CD14-positive monocyte (primary cell): Measurements from ENCODE around the gene DNAH1. TPM values are rescaled to one million over a fixed set of nuclear protein-coding genes. Genes with fewer than 3 reads are reported as not detected.

Experiments
- DNase-seq, 3 donors: peaks; one replicate each; pipeline ENCODE4 v3.0.0-alpha.2; 2011 to 2022
- H2AFZ ChIP-seq: 2 replicates; pipeline ENCODE4 v1.6.0; 2012; ENCODE audit warnings: mild to moderate bottlenecking, low read depth, low read length, inconsistent platforms; ENCODE audit not compliant: insufficient read depth, poor library complexity, severe bottlenecking
- H3K27ac ChIP-seq, 2 donors: 1 replicate in 1 of 2; 2 replicates in 1 of 2; pipeline ENCODE4 v1.5.1; 2012 to 2013; ENCODE audit warnings: low read length in 2 of 2, control low read depth in 1 of 2, inconsistent platforms in 1 of 2, low read depth in 1 of 2, mild to moderate bottlenecking in 1 of 2
- H3K27me3 ChIP-seq, 2 donors: one replicate each; pipeline versions ENCODE4 v1.6.0 to v1.6.1; 2011 to 2013; ENCODE audit warnings: low read length in 2 of 2; ENCODE audit not compliant: control insufficient read depth in 2 of 2, insufficient read depth in 2 of 2
- H3K36me3 ChIP-seq, 2 donors: replicated peaks in 1 of 2; 1 replicate in 1 of 2; 2 replicates in 1 of 2; pipeline versions ENCODE4 v1.5.1 to v1.6.1; 2012 to 2013; ENCODE audit warnings: low read length in 2 of 2, control low read depth in 1 of 2, inconsistent platforms in 1 of 2, mild to moderate bottlenecking in 1 of 2; ENCODE audit not compliant: insufficient read depth in 2 of 2, control insufficient read depth in 1 of 2
- H3K4me1 ChIP-seq, 2 donors: 1 replicate in 1 of 2; 2 replicates in 1 of 2; pipeline versions ENCODE4 v1.5.1 to v1.6.1; 2012 to 2013; ENCODE audit warnings: low read length in 2 of 2, control low read depth in 1 of 2, inconsistent platforms in 1 of 2, mild to moderate bottlenecking in 1 of 2, moderate library complexity in 1 of 2; ENCODE audit not compliant: insufficient read depth in 2 of 2, control insufficient read depth in 1 of 2
- H3K4me2 ChIP-seq: replicated peaks from 2 replicates; pipeline ENCODE3; 2012; ENCODE audit warnings: low read length, moderate library complexity, mild to moderate bottlenecking; ENCODE audit not compliant: poor library complexity, severe bottlenecking; ENCODE audit errors: extremely low read depth
- H3K4me3 ChIP-seq, 3 experiments: fragments of 200-600 bp in 1 of 3; sonication (generic) in 1 of 3; replicated peaks in 1 of 3; 1 replicate in 2 of 3; 2 replicates in 1 of 3; pipeline ENCODE4 v1.5.1; 2011 to 2013; ENCODE audit warnings: low read length in 3 of 3, mild to moderate bottlenecking in 3 of 3, control low read depth in 2 of 3, low read depth in 2 of 3, inconsistent platforms in 1 of 3, moderate library complexity in 1 of 3
- H3K79me2 ChIP-seq: 2 replicates; pipeline ENCODE4 v1.6.0; 2012; ENCODE audit warnings: mild to moderate bottlenecking, control low read depth, inconsistent platforms, low read length, moderate library complexity; ENCODE audit not compliant: insufficient read depth
- H3K9ac ChIP-seq: 2 replicates; pipeline ENCODE4 v1.6.0; 2017; ENCODE audit warnings: low read length, mild to moderate bottlenecking; ENCODE audit not compliant: insufficient read depth, poor library complexity, severe bottlenecking
- H3K9me3 ChIP-seq, 2 donors: replicated peaks in 1 of 2; 1 replicate in 1 of 2; 2 replicates in 1 of 2; pipeline versions ENCODE4 v1.5.1 to v1.6.1; 2012 to 2013; ENCODE audit warnings: low read length in 2 of 2, control low read depth in 1 of 2; ENCODE audit not compliant: control insufficient read depth in 1 of 2, insufficient read depth in 1 of 2
- H4K20me1 ChIP-seq: 2 replicates; pipeline ENCODE4 v1.6.0; 2012; ENCODE audit warnings: mild to moderate bottlenecking, low read length, control low read depth, moderate library complexity; ENCODE audit not compliant: insufficient read depth
- H3K27ac Mint-ChIP-seq, 7 donors: one replicate each; pipeline ENCODE4 v1.8.0; 2020; ENCODE audit warnings: mild to moderate bottlenecking in 7 of 7, mixed read lengths in 7 of 7, moderate library complexity in 6 of 7, inconsistent platforms in 2 of 7
- H3K27me3 Mint-ChIP-seq, 3 donors: one replicate each; pipeline ENCODE4 v1.8.0; 2021 to 2022; ENCODE audit warnings: low read depth in 3 of 3, mild to moderate bottlenecking in 3 of 3, mixed read lengths in 3 of 3, moderate library complexity in 3 of 3, inconsistent platforms in 1 of 3
- H3K36me3 Mint-ChIP-seq, 2 donors: one replicate each; pipeline ENCODE4 v1.8.0; 2020; ENCODE audit warnings: mixed read lengths in 2 of 2, inconsistent platforms in 1 of 2, mild to moderate bottlenecking in 1 of 2
- H3K4me1 Mint-ChIP-seq: one replicate; pipeline ENCODE4 v1.8.0; 2020; ENCODE audit warnings: mild to moderate bottlenecking, mixed read lengths
- H3K4me3 Mint-ChIP-seq, 2 donors: one replicate each; pipeline ENCODE4 v1.8.0; 2020; ENCODE audit warnings: mild to moderate bottlenecking in 2 of 2, mixed read lengths in 2 of 2, moderate library complexity in 1 of 2
- H3K9me3 Mint-ChIP-seq, 7 donors: one replicate each; pipeline ENCODE4 v1.8.0; 2020 to 2022; ENCODE audit warnings: mixed read lengths in 7 of 7, mild to moderate bottlenecking in 6 of 7, moderate library complexity in 6 of 7, inconsistent platforms in 2 of 7
- WGBS: methylation state at CpG from one replicate; pipeline ENCODE4 v1.1.5; 2013; ENCODE audit warnings: missing lambda C conversion rate; ENCODE audit not compliant: insufficient coverage; 5-methylcytosine and 5-hydroxymethylcytosine counted together
- intact Hi-C, 2 donors: fragments of 100-400 bp; cut with micrococcal nuclease; formaldehyde crosslinking; loops; one replicate each; pipeline versions ENCODE4 v1.15.0 to v1.15.1; 2023
- polyA plus RNA-seq, 3 donors: library from polyadenylated mRNA; depleted of rRNA in 1 of 3; unstranded in 2 of 3; stranded (reverse) in 1 of 3; fragments of 300-500 nt in 2 of 3; fragments of >200 nt in 1 of 3; fragmentation: Illumina TruSeq in 2 of 3; gene quantifications; 1 replicate in 2 of 3; 2 replicates in 1 of 3; pipeline ENCODE4 v1.2.3, GENCODE V29; 2012 to 2021
- TF ChIP-seq, protein P1 (sequence below): fragments of 200-600 bp; IDR thresholded peaks from one replicate; pipeline ENCODE4 v1.8.0; 2022; ENCODE audit warnings: antibody characterized with exemption, mild to moderate bottlenecking

Gene DNAH1
- polyA plus RNA-seq, 3 donors, result 0.15 to 47.0 (median 0.25) TPM

DNA sequence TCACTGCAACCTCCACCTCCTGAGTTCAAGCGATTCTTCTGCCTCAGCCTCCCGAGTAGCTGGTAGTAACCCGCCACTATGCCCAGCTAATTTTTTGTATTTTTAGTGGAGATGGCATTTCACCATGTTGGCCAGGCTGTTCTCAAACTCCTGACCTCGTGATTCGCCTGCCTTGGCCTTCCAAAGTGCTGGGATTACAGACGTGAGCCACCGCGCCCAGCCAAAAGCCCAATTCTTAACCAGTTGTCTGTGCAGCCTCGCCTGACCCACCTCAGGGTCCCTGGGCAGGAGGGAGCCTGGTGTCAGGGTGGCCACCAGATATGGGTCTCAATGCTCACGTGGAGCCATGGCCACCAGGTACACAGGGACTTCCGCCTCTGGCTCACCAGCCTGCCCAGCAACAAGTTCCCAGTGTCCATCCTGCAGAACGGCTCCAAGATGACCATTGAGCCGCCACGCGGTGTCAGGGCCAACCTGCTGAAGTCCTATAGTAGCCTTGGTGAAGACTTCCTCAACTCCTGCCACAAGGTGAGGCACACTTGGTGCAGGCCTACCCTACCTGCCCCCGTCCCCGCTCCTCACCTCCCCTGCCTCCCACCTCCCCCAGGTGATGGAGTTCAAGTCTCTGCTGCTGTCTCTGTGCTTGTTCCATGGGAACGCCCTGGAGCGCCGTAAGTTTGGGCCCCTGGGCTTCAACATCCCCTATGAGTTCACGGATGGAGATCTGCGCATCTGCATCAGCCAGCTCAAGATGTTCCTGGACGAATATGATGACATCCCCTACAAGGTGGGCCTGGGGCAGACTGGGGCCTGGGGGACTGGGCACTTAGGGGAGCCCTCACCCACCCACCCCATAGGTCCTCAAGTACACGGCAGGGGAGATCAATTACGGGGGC lies 80.1 kb downstream of the DNAH1 start:
- H3K9me3 Mint-ChIP-seq, result peaks cover 0 to 2% (median 0%) of the 10 kb centered on the region in 7 donors
- Histone ChIP-seq H3K4me3 (no peak overlapping the region), H3K36me3 (peaks cover 51 to 65% of the 10 kb centered on the region in 2 donors), H3K27me3 (no peaks in the 10 kb centered on the region), H3K9me3 (no peaks in the 10 kb centered on the region), H3K79me2 (no peaks in the 10 kb centered on the region), H3K9ac (no peak overlapping the region), H3K4me2 (no peak overlapping the region), H3K4me1 (no peaks in the 10 kb centered on the region), H2AFZ (no peak overlapping the region), H3K27ac (no peak overlapping the region), H4K20me1 (no peaks in the 10 kb centered on the region)
- no peak for DNase-seq
- H3K4me1 Mint-ChIP-seq, result no peaks in the 10 kb centered on the region
- peaks cover 0 to 1% (median 0%) of the 10 kb centered on the region in 3 donors for H3K27me3 Mint-ChIP-seq
- intact Hi-C loops, result no loop called here
- TF ChIP-seq, protein P1, sequence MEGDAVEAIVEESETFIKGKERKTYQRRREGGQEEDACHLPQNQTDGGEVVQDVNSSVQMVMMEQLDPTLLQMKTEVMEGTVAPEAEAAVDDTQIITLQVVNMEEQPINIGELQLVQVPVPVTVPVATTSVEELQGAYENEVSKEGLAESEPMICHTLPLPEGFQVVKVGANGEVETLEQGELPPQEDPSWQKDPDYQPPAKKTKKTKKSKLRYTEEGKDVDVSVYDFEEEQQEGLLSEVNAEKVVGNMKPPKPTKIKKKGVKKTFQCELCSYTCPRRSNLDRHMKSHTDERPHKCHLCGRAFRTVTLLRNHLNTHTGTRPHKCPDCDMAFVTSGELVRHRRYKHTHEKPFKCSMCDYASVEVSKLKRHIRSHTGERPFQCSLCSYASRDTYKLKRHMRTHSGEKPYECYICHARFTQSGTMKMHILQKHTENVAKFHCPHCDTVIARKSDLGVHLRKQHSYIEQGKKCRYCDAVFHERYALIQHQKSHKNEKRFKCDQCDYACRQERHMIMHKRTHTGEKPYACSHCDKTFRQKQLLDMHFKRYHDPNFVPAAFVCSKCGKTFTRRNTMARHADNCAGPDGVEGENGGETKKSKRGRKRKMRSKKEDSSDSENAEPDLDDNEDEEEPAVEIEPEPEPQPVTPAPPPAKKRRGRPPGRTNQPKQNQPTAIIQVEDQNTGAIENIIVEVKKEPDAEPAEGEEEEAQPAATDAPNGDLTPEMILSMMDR, result no peak
- H3K36me3 Mint-ChIP-seq, result peaks cover 49 to 70% of the 10 kb centered on the region in 2 donors
- 99% methylated on average over 20 of the region's 25 CpGs for WGBS
- H3K4me3 Mint-ChIP-seq, result no peak overlapping the region
- peak overlapping the region in 1 of 7 donors; percentile 66 for H3K27ac Mint-ChIP-seq

DNA sequence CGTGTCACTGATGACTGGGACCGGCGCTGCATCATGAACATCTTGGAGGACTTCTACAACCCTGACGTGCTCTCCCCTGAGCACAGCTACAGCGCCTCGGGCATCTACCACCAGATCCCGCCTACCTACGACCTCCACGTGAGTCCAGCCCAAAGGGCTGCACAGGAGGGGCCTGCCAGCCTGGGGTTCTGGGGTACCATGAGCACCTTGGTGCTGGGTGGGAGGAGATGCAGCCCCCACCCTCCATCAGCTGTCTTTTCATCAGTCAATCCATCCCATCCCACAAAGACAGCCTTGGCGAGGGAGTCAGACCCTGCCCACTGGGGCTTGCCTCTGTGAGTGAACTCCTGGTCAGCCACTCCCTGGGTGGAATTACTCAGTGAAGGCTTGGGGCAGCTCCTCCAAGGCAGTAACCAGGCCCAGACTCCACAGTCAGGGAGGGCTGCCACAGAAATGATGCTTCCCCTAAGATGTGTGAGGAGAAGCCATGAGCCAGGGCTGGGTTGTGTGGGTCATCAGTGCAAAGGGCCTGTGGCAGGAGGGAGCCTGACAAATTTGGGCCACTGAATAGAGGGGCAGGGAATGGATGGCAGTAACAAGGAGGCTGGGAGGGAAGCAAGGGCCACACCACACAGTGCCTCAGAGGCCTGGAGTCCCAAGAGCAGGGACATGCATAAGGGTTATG lies 80.9 kb downstream of the DNAH1 start:
- Histone ChIP-seq H3K27ac (no peak overlapping the region), H3K9ac (no peak overlapping the region), H3K4me1 (no peaks in the 10 kb centered on the region), H3K4me2 (no peak overlapping the region), H4K20me1 (no peaks in the 10 kb centered on the region), H3K27me3 (no peaks in the 10 kb centered on the region), H3K79me2 (no peaks in the 10 kb centered on the region), H3K9me3 (no peaks in the 10 kb centered on the region), H3K4me3 (no peak overlapping the region), H2AFZ (no peak overlapping the region), H3K36me3 (peaks cover 51 to 65% of the 10 kb centered on the region in 2 donors)
- intact Hi-C loops, result no loop called here
- Mint-ChIP-seq H3K27ac (peak overlapping the region in 2 of 7 donors; percentile 8 to 35), H3K4me3 (no peak overlapping the region), H3K36me3 (peaks cover 49 to 70% of the 10 kb centered on the region in 2 donors), H3K4me1 (no peaks in the 10 kb centered on the region), H3K27me3 (no peaks in the 10 kb centered on the region), H3K9me3 (peaks cover 0 to 2% (median 0%) of the 10 kb centered on the region in 7 donors)
- TF ChIP-seq, protein P1, result no peak
- no peak for DNase-seq
- WGBS, result 96% methylated on average over 4 of the region's 10 CpGs
